Activated CD4-positive, CD25-positive, alpha-beta regulatory T cell treated with anti-CD3 and anti-CD28 coated beads, Interleukin-2, amount 50 U/mL, for 72 hours (primary cell): ENCODE results near the gene TES.

Experiments used
- DNase-seq: peaks from one replicate; pipeline ENCODE4 v3.0.0; 2021

TES gene

DNA sequence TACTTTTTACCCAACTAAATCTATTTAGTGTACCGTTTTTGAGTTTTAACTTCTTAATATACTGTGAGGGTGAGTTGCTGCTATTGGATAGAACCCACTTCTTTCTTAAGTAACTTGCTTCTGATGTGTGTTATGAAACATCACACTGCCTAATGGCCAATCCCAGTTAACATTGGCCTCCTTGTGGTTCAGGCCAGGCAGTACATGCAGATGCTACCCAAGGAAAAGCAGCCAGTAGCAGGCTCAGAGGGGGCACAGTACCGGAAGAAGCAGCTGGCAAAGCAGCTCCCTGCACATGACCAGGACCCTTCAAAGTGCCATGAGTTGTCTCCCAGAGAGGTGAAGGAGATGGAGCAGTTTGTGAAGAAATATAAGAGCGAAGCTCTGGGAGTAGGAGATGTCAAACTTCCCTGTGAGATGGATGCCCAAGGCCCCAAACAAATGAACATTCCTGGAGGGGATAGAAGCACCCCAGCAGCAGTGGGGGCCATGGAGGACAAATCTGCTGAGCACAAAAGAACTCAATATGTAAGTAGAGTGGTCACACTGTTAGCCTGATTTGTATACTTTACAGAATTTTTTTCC is 39.7 kb downstream of the TES start:
- DNase-seq = no peak

- DNase-seq = no peak
Observed at GRCh38 chr7:116251675-116252074, 41.3 kb downstream of the TES start.

DNA sequence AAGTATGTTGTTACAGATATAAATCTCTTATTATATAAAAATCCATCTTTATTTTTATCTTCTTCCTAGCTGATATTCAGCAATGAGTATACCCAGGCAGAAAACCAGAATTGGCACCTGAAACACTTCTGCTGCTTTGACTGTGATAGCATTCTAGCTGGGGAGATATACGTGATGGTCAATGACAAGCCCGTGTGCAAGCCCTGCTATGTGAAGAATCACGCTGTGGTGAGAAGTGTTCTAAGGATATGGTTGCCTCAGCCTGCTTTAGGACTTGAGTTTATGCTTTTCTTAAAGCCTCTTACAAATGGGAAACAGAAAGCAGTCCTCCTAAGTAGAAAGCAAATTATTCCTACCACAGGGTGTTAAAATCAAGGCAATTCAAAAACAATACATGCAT is 41.9 kb downstream of the TES start:
- no peak for DNase-seq

GRCh38 chr7:116257156-116257555 is 46.8 kb downstream of the TES start:
- no peak for DNase-seq

DNA sequence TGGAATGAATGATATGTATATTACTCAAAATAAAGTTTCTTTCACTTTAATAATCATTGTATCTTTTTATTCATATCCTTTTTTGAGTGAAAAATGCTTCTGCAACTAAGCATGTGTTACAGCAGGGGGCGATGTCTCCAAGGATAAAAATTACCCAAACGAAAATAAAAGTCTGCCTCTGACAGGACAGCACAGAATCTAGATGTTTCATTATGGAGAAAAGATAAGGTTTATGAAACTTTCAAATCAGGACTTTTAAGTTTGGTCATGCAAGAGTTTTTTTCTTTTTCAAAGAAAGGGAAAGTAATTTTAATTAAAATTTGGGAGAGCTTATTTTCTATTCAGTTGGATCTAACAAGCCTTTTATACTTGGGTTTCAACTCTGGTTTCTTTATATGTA is 48.4 kb downstream of the TES start:
- DNase-seq = no peak

GRCh38 chr7:116259156-116259870 is 49.0 kb downstream of the TES start:
- DNase-seq = no peak

DNA sequence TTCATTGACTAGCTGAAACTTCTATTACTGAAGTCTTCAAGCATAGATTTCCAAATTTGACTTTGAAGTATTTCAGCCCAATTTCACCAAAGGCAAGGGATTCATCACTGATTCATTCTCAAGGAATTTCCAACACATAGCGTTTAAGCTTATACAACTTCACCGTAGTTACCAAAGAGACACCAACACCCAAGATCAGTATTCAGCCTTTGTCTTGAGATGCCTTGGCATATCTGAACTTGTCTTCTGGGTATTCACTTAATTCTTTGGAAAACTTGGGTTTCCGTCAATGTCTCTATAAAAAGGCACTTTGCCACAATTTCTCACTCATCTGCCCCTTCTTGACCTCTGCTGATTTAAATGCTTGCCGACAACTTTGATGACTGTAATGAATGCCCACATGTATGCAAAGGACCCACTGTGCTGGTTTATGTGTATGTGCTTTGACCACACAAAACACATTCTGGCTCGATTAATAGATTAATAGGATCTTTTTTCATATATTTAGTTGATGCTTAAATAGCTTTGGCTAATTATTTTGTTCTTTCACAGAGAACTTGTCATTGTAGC is 49.6 kb downstream of the TES start:
- DNase-seq = no peak

DNA sequence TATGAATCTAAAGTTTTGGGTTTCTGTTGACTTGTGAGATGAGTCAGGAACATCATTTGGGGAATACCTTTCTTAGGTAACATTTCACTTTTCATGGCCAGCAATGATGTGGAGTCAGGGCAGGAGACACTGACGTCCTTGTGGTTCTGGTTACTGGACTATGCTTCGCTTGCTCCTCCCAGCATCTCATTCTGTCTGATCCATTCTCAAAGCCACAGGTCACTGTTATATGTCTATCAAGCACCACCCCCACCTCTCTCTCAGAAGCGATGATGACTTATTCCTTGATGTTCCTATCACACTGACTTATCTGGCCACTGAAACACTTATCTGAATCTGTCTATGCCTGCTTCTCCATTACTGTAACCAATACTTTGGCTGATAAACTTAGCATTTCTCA is 51.6 kb downstream of the TES start:
- DNase-seq = no peak

GRCh38 chr7:116265881-116266280 is 55.5 kb downstream of the TES start:
- no peak for DNase-seq

GRCh38 chr7:116269466-116269865 is 59.1 kb downstream of the TES start:
- DNase-seq = no peak

DNA sequence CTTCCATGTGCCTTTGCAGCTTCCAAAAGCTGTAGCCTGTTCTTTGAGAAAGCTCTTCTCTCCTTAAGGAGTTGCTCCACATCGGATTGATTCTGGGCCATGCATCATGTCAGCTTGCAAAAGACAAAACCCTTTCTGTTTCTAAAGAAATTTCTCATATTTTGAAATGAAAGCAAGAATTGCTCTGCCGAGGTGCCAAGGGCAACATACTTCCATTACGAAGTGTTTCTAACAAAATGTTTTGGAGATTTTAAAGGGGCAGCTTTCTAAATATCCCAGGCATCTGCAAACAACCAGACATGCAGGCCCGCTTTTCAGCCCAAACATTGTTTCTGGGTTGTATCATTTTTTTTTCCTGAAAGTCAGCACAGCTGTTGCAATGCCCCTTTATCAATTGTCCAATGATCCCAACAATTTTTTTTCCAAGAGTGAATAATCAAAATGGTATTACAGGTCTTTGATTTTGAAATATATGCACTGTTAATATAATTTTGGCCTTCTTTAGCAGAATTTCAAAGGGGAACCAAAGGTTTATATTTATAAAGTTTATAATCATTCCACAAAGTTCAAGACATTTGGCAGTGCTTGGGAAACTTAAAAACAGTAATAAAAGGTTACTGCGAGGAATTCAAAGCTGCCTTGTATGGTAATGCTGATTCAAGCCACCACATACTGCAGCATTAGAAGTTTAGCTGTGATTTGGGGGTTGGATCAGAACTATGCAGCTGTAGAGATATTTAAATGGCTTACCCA is 61.0 kb downstream of the TES start:
- no peak for DNase-seq

DNA sequence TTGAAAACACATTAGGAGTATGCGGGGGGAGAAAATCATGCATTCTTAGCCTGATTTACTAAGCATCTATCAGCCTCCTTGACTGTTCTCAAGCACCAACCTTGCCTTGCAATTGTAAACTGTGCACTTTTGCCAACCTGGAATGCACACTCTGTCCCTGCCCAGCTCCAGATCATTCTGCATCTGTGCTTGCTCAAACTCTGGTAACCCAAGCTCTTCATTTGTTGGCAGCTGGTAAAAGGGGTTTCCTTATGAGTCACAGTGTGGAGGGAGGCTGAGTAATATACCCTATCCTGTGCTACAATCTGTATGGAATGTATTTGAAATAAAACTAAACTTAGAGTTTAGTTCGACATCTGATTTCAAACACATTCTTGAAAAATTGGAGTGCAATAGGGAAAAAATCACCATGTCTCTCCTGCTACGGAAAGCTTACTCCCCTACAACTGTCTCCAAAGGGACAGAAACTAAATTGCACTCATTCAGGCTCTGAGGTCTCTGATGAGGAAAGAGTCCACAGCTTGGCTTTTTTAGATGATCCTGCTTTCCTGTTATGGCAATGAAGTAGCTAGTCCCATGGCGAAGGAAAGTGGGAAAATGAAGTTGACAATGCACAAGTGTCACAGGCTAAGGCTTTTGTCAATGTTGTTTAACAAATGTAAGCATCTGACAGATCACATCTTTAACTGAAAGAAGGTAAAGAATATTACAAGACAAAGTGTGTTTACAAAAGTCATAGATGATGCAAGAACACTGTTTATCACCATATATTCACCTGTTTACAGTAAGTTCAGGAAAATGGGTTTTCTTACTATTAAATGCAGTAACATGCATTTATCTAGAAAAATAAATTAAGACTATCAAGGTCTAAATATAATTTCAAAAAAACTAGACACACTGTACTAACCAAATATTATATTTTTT is 61.9 kb downstream of the TES start:
- no peak for DNase-seq

DNA sequence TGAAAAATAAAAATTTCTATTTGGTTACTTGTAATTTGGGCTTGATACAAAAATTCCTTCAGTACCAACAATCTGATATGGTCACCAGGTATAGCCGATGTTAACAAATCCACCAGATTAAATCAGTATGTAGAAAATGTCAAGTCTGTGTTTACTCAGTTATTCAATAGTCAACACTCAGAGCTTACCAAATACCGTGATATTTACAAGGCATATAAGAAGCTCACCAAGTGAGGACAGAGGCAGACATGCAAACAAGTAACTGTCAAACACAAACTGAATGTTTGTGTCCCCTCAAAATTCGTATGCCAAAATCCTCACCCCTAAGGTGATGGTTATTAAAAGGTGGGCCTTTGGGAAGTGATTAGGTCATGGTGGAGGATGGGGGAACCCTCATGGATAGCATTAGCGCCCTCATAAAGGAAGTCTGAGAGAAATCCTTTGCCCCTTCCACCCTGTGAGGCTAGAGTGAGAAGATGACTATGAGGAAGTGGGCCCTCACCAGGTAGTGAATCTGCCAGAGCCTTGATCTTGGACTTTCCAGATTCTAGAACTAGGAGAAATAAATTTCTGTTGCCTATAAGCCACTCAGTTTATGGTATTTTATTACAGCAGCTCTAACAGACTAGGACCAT is 63.1 kb downstream of the TES start:
- no peak for DNase-seq

GRCh38 chr7:116273918-116274301 is 63.6 kb downstream of the TES start:
- no peak for DNase-seq

GRCh38 chr7:116277070-116277469 is 66.7 kb downstream of the TES start:
- no peak for DNase-seq

DNA sequence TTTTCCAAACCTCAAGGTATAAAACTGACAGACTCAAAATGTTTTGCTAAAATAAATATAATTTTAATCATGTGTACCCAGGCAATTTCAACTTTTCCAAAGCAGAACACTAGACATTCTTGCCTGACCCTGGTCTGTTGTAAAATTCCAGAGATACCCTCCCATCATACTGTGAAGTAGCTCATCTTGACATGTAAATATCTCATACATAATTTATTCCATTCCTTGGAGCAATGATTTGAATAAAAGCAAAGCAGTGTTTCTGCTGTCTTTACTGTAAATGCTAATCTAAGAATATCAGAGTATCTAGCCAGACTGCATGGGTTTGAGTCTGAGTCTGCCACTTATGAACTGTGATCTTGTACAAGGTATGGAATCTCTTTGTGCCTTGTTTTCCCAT is 68.9 kb downstream of the TES start:
- no peak for DNase-seq

- DNase-seq = no peak
Observed at GRCh38 chr7:116280803-116281202, 70.5 kb downstream of the TES start.

DNA sequence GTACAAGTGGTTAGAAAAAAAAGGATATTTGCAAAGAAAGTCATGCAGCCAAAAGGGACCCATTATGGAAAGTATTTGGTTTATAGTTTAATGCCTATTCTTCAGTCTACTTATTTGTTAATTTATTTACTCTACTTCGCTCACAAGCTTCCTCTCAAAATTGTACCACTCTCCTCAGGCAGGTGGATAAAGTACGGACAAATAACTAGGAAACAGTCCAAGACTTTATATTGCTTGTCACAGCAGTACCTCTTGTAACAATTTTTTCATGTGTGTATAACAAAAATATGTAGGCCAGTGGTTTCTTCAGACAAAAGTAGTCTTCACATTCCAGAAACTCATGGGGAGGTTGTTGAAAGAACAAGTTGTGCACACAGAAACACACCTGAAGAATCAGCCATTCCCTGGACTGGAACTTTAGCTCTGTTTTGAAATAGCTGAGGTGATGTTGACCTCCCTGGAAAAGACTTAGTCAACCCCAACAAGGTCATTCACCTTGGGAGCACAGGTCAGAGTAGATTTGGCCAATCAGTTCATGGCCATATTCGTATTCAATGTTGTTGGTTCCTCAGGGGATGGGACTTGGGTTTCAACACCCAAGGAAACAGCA is 73.4 kb downstream of the TES start:
- DNase-seq = no peak

DNA sequence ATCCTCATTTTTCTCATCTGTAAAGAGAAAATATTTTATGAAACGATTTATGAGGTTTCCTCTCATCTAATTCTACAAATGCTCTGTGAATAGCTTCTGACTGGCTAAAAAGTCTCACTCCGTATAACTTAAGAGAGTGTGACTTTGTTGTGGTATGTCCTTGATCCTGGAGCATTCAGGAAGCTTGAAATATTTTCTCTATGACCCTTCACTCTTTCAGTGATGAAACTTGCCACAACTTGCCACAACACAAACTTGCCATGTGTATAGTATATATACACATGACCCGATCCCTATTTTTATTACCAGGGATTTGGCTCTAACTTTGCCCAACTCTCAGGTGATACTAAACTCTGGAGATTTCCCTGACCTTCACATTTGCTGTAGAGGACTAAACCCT is 74.1 kb downstream of the TES start:
- no peak for DNase-seq

DNA sequence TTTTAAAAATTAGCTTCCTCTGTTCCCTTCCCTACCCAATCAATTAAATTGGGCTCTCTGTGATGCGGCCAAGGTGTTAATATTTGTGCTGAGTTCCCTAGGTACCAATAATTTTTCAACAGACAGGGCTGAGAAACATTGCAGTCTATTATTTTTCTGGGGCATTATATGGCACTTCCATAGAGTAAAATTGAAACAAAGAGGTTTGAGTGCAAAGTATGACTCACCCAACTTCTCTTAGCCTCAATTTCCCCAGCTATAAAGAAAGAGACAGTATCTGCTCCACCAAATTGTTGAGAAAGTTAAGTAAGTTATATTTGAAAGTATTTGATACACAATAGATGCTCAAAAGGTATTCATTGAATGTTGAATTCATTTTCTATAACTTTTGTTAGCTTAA is 74.9 kb downstream of the TES start:
- no peak for DNase-seq

DNA sequence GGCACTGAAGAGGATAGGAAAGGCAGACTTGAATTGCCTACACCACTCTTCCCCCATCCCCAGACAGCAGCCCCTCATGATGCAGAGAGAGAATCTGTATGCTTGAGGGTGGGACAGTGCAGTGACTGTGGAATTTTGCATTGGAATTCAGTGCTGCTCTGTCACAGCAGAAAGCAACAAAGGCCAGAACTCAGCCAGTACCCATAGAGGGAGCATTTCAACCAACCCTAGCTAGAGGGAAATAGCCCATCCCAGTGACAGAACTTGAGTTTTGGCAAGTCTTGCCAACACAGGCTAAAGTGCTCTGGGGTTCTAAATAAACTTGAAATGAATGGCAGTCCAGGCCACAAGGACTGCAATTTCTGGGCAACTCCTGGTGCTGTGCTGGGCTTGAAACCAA is 80.4 kb downstream of the TES start:
- DNase-seq = no peak

- DNase-seq = no peak
Observed at GRCh38 chr7:116291937-116292336, 81.6 kb downstream of the TES start.
